NT2/D1 (cell line): Measurements from ENCODE around the gene HECW1.

Experiments
- DNase-seq: peaks from one replicate; pipeline ENCODE4 v3.0.0-alpha.2; 2011; ENCODE audit warnings: low read depth, low spot score
- H3K27me3 ChIP-seq: 2 replicates; pipeline ENCODE4 v1.6.0; 2011; ENCODE audit warnings: mild to moderate bottlenecking; ENCODE audit not compliant: insufficient read length, insufficient read depth
- H3K36me3 ChIP-seq: 2 replicates; pipeline ENCODE4 v1.6.1; 2011; ENCODE audit warnings: mild to moderate bottlenecking, low read length, mixed read lengths; ENCODE audit not compliant: insufficient read depth, insufficient read length
- H3K4me1 ChIP-seq: 2 replicates; pipeline ENCODE4 v1.5.1; 2011; ENCODE audit not compliant: insufficient read depth, insufficient read length
- H3K4me3 ChIP-seq: 2 replicates; pipeline ENCODE4 v1.5.1; 2011; ENCODE audit warnings: low read depth; ENCODE audit not compliant: insufficient read length
- H3K9ac ChIP-seq: 2 replicates; pipeline ENCODE4 v1.6.0; 2011; ENCODE audit warnings: low read depth; ENCODE audit not compliant: insufficient read length
- H3K9me3 ChIP-seq: 2 replicates; pipeline ENCODE4 v1.5.1; 2011; ENCODE audit warnings: mild to moderate bottlenecking, low read length; ENCODE audit not compliant: insufficient read depth
- SUZ12 ChIP-seq: IDR thresholded peaks from 2 replicates; pipeline ENCODE4 v1.6.1; 2011; ENCODE audit not compliant: insufficient read length, insufficient read depth; ENCODE audit errors: extremely low read depth
- YY1 ChIP-seq: IDR thresholded peaks from 2 replicates; pipeline ENCODE4 v1.6.1; 2011; ENCODE audit not compliant: insufficient read length, insufficient read depth
- ZNF274 ChIP-seq: IDR thresholded peaks from 2 replicates; pipeline ENCODE4 v1.6.1; 2011; ENCODE audit warnings: mild to moderate bottlenecking, low read depth, low read length

Gene HECW1

GRCh38 chr7:43476896-43477295 lies 364.4 kb downstream of the HECW1 start:
- no peak for DNase-seq

GRCh38 chr7:43479042-43479441 lies 366.6 kb downstream of the HECW1 start:
- no peak for DNase-seq
- no peaks in the 10 kb centered on the region for H3K9me3 ChIP-seq

More at GRCh38 chr7:43476896-43477295, 364.4 kb downstream of the HECW1 start:
- Histone ChIP-seq H3K4me1 (no peaks in the 10 kb centered on the region), H3K4me3 (no peak overlapping the region), H3K9me3 (no peaks in the 10 kb centered on the region), H3K27me3 (no peaks in the 10 kb centered on the region), H3K9ac (no peak overlapping the region), H3K36me3 (no peaks in the 10 kb centered on the region)
- no peak for TF ChIP-seq SUZ12
- no peak for TF ChIP-seq YY1
- TF ChIP-seq ZNF274: no peak

GRCh38 chr7:43479543-43479942 lies 367.1 kb downstream of the HECW1 start:
- no peak for DNase-seq
- TF ChIP-seq ZNF274 (no peak), SUZ12 (no peak), YY1 (no peak)
- H3K4me3 ChIP-seq: no peak overlapping the region

More at GRCh38 chr7:43479042-43479441, 366.6 kb downstream of the HECW1 start:
- no peaks in the 10 kb centered on the region for H3K36me3 ChIP-seq
- no peaks in the 10 kb centered on the region for H3K27me3 ChIP-seq
- no peak for TF ChIP-seq YY1
- no peak for TF ChIP-seq SUZ12
- TF ChIP-seq ZNF274: no peak
- H3K9ac ChIP-seq: no peak overlapping the region
- H3K4me1 ChIP-seq: peaks cover 3% of the 10 kb centered on the region
- H3K4me3 ChIP-seq: no peak overlapping the region

DNA sequence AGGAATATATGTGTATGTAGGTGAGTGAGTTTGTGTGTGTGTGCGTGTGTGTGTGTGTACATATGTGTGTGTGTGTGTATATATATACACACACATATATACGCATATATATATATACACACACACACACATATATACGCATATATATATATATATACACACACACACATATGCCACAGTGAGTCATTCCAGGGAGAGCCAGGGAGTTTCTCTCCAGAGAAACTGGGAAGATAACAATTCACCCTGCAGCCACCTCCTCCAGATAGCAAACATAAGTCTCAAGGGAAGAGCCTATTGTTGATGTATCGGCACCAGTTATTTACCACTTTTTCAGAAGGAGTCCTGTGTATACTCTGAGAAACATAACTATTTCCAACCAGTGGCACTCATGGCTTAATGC lies 368.1 kb downstream of the HECW1 start:
- Histone ChIP-seq H3K9me3 (no peaks in the 10 kb centered on the region), H3K4me1 (peaks cover 5% of the 10 kb centered on the region), H3K9ac (no peak overlapping the region), H3K27me3 (no peaks in the 10 kb centered on the region), H3K4me3 (no peak overlapping the region), H3K36me3 (no peaks in the 10 kb centered on the region)
- no peak for DNase-seq
- TF ChIP-seq ZNF274: no peak
- TF ChIP-seq SUZ12: no peak
- TF ChIP-seq YY1: no peak

More at GRCh38 chr7:43479543-43479942, 367.1 kb downstream of the HECW1 start:
- Histone ChIP-seq H3K27me3 (no peaks in the 10 kb centered on the region), H3K9me3 (no peaks in the 10 kb centered on the region), H3K9ac (no peak overlapping the region), H3K4me1 (peaks cover 5% of the 10 kb centered on the region), H3K36me3 (no peaks in the 10 kb centered on the region)

DNA sequence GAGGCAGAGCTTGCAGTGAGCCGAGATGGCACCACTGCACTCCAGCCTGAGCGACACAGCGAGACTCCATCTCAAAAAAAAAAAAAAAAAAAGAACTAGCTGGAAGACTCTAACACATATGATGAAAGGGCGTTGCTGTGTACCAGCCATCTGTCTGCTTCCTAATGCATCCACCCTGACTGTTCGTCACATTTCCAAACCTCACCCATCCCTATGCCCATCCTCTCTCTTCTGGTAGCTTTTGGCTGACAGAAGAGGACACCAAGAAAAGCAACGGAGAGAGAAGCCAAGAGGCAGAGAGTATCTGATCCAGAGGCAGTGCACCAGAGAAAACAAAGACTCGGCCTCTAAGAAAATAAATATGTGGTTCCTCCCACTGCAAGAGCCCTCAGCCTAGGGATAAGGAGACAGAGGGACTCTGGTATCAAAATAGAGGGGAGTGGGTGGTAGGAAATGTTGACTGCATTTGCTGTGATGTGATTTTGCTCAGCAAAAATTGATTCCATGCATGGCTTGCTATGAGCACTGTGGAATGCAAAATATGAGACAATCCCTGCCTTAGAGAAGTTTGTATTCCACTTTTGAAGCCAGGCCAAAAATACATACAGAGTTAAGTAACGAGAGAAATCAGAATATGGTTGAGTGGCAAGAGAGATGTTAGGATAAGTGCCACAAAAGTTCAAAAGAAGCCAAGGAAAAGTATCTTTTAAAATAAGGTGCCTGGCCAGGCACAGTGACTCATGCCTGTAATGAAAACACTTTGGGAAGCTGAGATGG lies 369.6 kb downstream of the HECW1 start:
- DNase-seq: no peak

DNA sequence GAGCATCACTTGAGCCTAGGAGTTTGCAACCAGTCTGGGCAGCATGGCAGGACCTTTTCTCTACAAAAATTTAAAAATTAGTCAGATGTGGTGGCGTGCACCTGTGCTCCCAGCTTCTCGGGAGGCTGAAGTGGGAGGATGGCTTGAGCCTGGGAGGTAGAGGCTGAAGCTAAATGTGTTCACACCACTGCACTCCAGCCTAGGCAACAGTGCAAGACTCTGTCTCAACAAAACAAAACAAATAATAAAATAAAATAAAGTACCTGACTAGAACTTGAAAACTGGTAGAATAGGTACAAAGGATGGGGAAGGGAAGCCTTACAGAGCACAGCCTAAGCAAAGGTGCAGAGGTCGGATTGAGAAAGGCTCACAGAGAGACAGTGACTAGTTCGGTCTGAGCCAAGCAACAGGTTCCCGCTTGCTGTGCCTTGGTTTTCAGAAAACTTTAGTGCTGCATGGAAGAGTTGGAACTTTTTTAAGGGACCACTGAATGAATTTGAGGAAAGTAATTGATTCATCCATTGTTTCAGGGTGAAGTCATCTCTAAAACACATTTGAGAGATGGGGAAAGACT lies 370.3 kb downstream of the HECW1 start:
- no peak overlapping the region for H3K9ac ChIP-seq
- H3K36me3 ChIP-seq: no peaks in the 10 kb centered on the region
- H3K4me3 ChIP-seq: no peak overlapping the region
- DNase-seq: no peak
- TF ChIP-seq YY1: no peak
- no peak for TF ChIP-seq ZNF274
- no peak for TF ChIP-seq SUZ12
- H3K4me1 ChIP-seq: peaks cover 5% of the 10 kb centered on the region
- no peaks in the 10 kb centered on the region for H3K27me3 ChIP-seq
- H3K9me3 ChIP-seq: no peaks in the 10 kb centered on the region

More for the DNA sequence above, 369.6 kb downstream of the HECW1 start:
- H3K36me3 ChIP-seq: no peaks in the 10 kb centered on the region
- TF ChIP-seq YY1 (no peak), SUZ12 (no peak), ZNF274 (no peak)
- no peaks in the 10 kb centered on the region for H3K9me3 ChIP-seq
- H3K9ac ChIP-seq: no peak overlapping the region
- no peak overlapping the region for H3K4me3 ChIP-seq
- H3K27me3 ChIP-seq: no peaks in the 10 kb centered on the region
- H3K4me1 ChIP-seq: peaks cover 5% of the 10 kb centered on the region

DNA sequence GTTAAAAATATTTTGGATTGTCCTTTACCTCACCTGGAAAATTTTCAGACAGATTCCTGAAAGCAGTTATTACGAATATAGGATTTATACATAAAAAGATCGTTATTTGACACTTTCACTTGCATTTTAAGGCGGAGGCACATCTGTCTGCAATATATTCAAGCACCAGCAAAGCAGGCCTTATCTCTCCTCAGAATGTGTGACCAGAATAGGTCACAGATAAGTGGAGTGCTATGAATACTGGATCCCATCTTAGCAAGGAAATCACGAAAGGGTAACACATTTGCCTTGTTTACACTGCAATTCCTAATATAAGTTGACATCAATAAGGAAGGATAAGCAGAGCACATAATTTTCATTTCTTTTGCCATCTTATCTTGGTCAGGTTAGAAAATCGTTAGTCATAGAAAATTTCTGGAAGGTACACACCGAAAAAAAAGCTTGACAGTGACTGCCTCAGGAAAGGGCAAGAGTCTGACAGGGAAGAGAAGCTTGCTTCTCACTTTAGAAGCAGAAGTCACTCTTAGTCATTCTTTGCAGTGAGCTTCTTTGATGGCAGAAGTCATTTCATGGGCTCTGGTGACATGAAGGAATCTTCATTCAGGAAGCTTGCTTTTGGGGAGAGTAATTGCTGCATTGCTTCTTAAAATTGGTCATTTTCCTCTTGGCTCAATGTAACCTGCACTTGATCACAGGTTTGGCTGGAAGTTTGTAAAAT lies 372.4 kb downstream of the HECW1 start:
- no peak for DNase-seq
- H3K4me1 ChIP-seq: peaks cover 5% of the 10 kb centered on the region
- no peak overlapping the region for H3K4me3 ChIP-seq
- no peaks in the 10 kb centered on the region for H3K9me3 ChIP-seq
- H3K27me3 ChIP-seq: no peaks in the 10 kb centered on the region
- no peak overlapping the region for H3K9ac ChIP-seq
- TF ChIP-seq YY1: no peak
- no peak for TF ChIP-seq ZNF274
- no peak for TF ChIP-seq SUZ12
- no peaks in the 10 kb centered on the region for H3K36me3 ChIP-seq
